ENCODE data around the gene CHRNA4. TPM values are rescaled to one million over a fixed set of nuclear protein-coding genes. Genes with fewer than 3 reads are reported as not detected.
A peak's percentile ranks its signal among the peaks of the same experiment; 100 is the strongest.
"Not testable (repeated sequence)": the region's sequence is repeated elsewhere in the genome, so short reads cannot be mapped to it uniquely, and the experiment has no call there.

Gene CHRNA4
- total RNA-seq, 1 donor from 2014 or later, result 1.8 TPM

GRCh38 chr20:63397946-63398450 is 36.8 kb upstream of the CHRNA4 start:
- DNase-seq, result no peak

- no peak for DNase-seq
Measured at GRCh38 chr20:63397155-63397843, 36.1 kb upstream of the CHRNA4 start.

GRCh38 chr20:63396300-63396699 is 35.2 kb upstream of the CHRNA4 start:
- no peak for DNase-seq

- DNase-seq, result no peak
Measured at GRCh38 chr20:63395723-63396122, 34.6 kb upstream of the CHRNA4 start.

- no peak for DNase-seq
Measured at GRCh38 chr20:63394920-63395455, 33.8 kb upstream of the CHRNA4 start.

- DNase-seq, result peak; percentile 86
Measured at GRCh38 chr20:63394069-63394919, 33.1 kb upstream of the CHRNA4 start.

- DNase-seq, result no peak
Measured at GRCh38 chr20:63393566-63393965, 32.4 kb upstream of the CHRNA4 start.

GRCh38 chr20:63392465-63393365 is 31.6 kb upstream of the CHRNA4 start:
- DNase-seq, result no peak

- DNase-seq, result no peak
Measured at GRCh38 chr20:63387917-63388316, 26.8 kb upstream of the CHRNA4 start.

GRCh38 chr20:63387393-63387792 is 26.2 kb upstream of the CHRNA4 start:
- no peak for DNase-seq

GRCh38 chr20:63386491-63386890 is 25.3 kb upstream of the CHRNA4 start:
- DNase-seq, result no peak

- no peak for DNase-seq
Measured at GRCh38 chr20:63385819-63386218, 24.7 kb upstream of the CHRNA4 start.

GRCh38 chr20:63384336-63384735 is 23.2 kb upstream of the CHRNA4 start:
- no peak for DNase-seq

- DNase-seq, result no peak
Measured at GRCh38 chr20:63383556-63383955, 22.4 kb upstream of the CHRNA4 start.

GRCh38 chr20:63382551-63383300 is 21.6 kb upstream of the CHRNA4 start:
- DNase-seq, result no peak

GRCh38 chr20:63381781-63382431 is 20.8 kb upstream of the CHRNA4 start:
- no peak for DNase-seq

GRCh38 chr20:63380346-63380870 is 19.3 kb upstream of the CHRNA4 start:
- no peak for DNase-seq

GRCh38 chr20:63379872-63380271 is 18.7 kb upstream of the CHRNA4 start:
- DNase-seq, result not testable (repeated sequence)

- DNase-seq, result no peak
Measured at GRCh38 chr20:63379296-63379695, 18.1 kb upstream of the CHRNA4 start.

GRCh38 chr20:63378626-63379025 is 17.5 kb upstream of the CHRNA4 start:
- no peak for DNase-seq

Data from tongue (tissue), 2 donors.